IPS-NIHi7 (cell line): ENCODE results near the gene ISOC2.
"Not testable (repeated sequence)": the region's sequence is repeated elsewhere in the genome, so short reads cannot be mapped to it uniquely, and the experiment has no call there.

Experiments
- DNase-seq: peaks from one replicate; pipeline ENCODE4 v3.0.0; 2012; ENCODE audit warnings: mixed read lengths; ENCODE audit errors: extremely low spot score

ISOC2 gene

DNA sequence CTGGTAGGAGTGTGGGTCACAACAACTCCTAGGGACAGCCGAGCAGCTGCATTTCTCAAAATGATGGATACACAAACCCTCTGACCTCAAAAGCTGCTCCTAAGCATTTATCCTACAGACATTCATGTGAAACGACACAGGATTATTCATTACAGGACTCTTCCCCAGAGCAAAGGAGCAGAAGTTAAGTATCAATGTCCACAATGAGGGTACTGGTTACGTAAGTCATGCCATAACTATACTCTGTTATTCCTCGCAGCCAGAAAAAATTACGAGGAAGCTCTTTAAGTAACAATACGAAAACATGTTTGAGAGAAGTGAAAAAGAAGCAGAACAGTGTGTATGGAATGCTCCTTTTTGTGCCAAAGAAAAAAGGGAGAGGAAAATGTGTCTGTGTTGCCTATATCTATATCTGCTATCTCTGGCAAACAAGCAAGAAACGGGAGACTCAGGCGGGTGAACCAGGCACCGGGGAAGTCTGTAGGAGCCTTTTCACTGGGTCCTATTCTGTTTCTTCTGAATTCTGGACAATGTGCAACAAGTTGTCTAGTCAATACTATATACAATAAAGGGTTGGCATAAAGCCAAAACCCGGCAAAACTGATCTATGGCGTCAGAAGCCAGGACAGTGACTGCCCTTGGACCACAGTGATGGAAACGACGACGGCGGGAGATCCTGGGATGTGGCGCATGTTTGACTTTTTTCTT is 1.3 kb downstream of the ISOC2 start:
- DNase-seq: no peak

DNA sequence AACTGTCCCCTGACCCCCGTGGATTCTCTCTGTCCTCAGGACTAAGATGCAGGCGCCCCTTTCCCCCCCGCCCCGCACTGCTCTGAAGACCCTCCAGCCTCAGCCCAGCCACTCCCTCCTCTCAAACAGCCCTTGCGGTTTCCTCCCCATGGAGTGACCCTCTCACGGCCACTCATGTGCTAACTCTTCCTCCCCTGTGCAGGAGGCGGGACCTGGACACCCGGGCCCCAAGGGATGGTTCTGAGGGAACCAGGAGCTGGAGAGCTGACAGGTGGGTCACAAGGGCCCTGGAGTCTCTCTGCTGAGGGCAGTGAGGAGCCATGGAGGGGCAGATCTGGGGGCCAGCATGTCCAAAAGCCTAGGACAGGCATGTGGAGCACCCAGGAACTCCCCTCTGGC is 1.9 kb downstream of the ISOC2 start:
- DNase-seq: no peak

DNA sequence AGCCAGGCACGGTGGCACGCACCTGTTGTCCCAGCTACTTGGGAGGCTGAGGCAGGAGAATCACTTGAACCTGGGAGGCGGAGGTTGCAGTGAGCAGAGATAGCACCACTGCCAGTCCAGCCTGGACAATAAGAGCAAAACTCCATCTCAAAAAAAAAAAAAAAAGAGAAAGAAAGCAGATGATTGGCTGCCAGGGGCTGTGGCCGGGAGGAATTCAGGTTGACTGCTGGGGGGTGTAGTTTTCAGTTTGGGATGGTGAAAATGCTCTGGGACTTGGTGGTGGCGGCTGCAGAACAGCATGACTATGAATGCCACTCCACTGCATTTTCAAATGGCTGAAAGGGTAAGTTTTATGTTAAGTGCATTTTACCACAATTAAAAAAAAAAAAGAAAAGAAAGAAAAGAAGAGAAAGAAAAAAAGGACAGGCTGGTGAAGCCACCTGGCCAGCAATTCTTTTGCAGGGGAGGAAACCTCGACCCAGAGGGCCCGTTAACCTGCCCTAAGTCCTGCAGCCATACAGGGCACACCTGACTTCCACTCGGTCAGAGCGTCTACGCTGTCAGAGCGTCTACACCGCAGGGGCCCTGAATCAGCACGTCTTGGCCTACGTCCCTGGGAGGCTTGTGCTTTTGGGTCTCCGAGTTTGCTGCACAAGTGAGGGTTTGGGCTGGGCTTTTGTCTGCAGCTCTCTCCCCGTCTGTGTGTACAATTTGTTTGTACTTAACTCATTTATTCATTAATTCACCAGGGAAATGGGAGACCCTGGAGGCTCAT is 3.6 kb downstream of the ISOC2 start:
- no peak for DNase-seq

DNA sequence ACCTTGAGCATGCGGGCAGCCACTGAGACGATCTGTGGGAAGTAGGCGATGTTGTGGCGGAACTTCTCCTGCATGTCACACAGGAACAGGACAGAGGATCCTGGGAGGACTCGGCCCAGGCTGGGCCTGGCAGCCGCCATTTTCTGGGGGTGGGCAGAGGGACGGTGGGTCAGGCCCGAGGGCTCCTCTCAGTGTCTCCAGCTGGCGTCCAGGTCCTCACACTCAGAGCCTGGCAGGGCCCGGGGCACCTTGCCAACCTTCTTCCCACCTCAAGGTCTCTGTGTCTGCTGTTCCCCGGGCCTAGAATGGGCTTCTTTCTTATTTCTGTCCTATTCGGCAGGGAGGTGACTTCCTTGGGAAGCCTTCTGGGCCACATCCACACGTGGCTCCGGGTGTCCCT is 5.1 kb downstream of the ISOC2 start:
- DNase-seq: no peak

DNA sequence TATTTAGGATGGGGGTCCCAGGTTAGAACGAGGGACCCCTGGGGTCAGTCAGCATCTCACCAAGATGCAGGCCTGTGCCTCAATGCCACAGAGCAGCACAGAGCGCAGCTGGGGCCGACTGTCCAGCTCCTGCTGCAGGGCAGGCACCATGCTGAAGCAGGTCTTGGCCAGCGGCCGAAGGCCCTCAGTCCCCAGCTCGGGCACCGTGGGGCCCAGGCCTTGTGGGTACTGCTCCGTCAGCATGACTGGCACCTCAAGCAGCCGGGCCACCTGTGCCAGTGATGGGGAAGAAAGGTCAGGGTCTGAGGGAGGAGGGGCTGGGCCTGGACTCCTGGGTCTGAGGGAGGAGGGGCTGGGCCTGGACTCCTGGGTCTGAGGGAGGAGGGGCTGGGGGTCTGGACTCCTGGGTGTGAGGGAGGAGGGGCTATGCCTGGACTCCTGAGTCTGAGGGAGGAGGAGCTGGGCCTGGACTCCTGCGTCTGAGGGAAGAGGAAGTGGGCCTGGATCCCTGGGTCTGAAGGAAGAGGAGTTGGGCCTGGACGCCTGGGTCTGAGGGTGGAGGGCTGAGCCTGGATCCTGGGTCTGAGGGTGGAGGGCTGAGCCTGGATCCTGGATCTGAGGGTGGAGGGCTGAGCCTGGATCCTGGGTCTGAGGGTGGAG is 5.7 kb downstream of the ISOC2 start:
- DNase-seq: no peak

DNA sequence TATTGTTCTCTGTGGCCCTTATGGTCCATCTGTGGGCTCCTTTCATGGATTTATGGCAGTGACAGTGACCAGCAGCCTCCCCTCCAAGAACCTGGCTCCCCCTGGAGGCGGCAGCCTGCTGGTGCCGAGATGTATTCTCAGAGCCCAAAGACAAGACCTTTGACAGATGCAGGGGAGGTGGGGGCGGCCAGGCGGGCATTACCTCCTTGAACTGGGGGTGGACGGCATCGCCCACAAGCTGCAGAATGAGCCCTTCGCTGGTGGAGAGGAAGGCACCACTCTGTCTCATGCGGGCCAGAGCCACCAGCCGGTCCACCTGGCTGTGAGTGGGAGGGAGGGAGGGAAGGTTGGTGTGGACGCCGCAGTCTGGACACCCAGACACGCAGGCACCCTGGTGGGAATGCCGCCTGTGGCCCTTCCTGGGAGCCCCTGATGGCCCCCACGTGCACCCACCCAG is 6.6 kb downstream of the ISOC2 start:
- peak; percentile 67 for DNase-seq

DNA sequence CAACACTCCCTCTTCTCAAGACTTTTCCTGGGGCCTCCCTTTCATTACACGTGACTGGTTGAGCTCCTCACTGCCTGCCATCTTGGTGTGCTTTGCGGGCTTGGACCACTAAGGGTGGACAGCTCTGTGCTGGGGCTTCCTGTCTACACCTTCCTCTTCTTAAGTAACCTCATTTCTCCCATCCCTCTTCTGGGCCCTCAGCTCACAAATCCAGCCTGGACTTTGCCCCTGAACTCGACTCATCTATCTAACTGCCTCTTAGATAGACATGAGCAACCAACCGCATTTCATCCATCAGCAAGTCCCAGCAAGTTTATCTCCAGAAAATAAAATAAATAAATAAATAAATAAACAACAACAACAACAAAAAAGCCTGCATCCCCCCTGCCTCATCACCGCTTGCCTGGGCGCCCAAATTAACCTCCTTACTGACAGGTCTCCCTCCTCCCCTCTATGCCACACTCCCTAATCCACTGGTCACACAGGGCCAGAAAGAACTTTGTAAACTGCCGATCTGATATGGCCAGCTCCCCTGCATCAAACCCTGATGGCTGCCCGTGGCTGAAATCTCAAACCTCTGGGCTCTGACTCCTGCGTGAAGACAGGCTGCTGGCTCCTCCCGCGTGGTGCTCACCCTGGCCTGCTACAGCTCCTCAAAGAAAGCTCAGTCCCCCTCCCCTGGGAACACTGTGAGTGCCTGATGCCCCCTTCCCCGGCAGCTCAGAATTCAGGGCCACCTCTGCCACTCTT is 7.8 kb downstream of the ISOC2 start:
- no peak for DNase-seq

DNA sequence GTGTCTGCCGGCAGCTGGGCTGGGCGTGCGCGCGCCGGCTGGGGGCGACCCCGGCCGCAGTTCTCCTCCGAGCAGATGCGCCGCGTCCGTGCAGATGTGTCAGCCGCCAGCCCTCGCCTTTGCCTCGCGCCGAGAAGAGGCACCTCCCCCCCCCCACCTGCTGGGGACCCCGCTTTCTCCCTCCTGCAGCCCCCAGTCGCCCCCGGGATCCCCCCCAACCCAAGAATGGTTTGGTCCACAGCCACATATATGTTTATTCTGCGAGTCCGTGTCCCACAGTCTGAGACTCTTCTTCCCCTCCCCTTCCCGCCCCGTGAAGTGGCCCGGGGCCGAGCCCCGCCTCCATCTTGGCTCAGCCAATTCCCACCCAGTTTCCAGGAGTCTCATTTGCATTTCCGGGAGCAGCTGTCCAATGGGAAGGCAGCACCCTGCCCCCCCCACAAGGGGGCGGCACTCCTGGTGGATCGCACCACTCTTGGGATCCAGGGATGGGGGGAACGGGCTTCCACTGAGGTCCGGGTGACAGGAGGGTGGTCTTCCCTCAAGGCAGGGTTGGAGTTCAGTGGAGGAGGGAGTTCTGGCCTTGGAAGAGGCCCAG is 8.6 kb downstream of the ISOC2 start:
- peak; percentile 91 for DNase-seq

DNA sequence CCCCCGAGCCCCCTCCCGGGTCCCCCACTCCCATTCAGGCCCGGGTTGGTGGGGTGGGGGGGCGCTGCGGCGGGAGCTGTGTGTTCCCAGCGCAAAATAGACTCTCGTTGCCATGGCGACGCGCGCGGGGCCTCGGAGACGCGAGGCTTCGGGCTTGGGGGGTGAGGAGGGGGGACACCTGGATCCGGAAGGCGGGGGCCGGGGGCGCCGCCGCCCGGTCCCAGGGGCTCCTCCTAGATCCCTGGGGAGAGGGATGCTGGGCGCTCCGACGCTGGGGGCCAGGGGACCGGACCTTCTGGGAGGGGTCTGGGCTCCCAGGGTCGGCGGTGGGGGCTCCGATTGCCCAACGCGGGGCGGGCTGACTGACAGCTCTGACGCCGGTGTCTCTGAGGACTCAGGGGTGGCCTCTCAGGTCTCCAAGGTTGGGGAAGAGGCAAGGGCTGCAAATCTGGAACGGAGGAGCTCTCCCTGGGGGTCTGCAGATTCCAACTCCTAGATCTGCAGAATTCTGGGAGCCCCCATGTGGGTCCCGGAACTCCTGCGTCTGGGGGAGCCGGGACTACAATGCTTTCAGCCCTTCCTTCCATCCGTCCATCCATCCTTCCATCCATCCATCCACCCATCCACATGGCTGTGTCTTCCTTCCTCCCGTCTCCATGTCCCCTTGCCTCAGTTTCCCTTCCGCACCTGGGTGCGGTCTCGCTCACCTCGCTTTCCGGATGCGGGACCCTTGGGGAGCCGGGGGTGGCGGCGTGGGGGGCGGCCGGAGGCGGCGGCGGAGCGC is 9.3 kb downstream of the ISOC2 start:
- DNase-seq: no peak

DNA sequence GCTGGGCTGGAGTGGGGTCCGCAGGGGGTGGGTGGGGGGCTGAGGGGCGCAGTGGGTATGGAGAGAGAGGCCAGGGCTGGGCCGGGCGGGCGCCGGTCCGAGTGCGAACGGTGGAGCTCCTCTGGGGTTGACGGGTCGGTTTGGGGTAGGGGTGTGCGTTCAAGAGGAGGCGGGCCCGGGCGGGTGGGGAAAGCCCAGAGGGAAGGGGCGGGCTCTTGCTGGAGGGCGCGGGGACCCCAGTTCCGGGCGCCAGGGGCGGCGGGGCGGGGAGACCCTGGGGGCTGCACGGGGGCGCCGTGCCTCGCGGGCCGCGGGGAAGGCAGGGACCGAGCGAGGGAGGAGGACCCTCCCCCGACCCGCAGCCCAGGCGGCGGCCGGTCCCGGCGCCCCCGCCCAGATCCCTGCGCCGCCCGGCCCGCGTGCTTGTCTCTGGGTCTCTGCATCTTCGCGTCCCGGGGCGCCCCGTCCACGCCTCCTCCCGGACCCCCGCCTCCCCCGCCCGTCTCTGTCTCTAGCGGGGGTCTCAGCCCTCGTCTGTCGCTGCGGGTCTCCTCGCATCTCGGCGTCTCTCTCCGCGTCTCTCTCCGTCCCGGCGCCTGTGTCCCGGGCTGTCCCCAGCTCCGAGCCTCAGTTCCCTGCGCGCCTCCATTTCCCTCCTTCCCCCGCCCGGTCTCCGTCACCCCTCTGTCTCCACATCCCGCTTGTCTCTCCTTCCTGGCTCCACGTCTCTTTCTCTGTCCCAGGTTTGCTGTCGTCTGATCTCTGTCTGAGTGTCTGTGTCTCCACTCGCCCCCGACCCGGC is 10.1 kb downstream of the ISOC2 start:
- DNase-seq: no peak

DNA sequence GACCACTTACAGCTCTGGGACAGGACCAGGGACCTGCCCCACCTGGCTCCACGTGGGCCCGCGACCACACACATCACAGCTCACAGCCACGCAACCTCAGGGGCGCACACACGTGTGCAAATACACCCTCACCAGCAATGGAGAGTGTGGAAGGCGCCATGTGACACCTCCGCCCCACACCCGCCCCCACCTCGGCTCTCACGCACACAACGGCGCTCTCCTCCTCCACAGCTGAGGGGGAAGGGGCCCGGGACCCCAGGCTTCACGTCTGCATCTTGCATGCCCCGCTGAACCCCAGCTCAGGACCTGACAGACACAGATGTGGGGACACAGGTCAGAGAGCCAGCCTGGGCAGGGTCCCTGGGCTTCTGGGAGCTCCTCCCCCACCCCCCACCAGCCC is 12.0 kb downstream of the ISOC2 start:
- DNase-seq: no peak

DNA sequence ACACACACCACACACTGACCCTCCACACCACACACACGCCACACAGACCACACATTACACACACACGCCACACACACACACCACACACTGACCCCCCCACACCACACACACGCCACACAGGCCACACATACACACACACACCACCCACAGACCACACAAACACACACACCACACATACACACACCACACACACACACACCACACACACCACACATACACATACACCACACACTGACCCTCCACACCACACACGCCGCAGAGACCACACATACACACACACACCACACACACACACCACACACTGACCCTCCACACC is 13.3 kb downstream of the ISOC2 start:
- DNase-seq: not testable (repeated sequence)

DNA sequence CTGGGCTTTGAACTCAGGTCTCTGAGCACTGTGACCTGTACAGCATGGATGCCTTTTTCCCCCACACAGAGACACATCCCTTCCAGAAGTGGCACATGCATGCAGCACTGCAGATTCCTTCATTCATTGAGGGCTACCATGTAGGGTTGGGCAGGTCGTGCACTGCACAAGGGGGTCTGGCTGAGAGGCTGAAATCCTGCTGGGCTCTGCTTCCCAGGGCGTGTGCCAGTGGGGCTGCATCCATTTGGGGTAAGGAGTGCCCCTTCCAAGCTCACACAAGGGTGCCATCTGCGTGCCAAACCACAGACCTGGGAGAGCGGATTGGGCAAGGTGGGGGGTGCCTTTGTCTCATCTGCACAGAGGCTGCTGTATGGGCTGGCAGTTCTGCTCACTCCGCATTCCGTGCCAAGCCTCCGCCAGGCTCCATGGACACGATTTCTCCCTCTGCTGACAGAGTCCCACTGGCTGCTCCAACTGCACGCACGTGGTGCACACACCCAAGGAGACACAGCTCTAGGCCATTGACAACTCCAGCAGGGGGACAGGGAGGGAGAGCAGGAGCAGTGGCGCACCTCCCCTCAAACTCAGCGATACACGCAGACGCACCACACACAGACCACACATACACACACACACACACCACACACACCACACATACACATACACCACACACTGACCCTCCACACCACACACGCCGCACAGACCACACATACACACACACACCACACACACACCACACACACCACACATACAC is 13.8 kb downstream of the ISOC2 start:
- DNase-seq: no peak

DNA sequence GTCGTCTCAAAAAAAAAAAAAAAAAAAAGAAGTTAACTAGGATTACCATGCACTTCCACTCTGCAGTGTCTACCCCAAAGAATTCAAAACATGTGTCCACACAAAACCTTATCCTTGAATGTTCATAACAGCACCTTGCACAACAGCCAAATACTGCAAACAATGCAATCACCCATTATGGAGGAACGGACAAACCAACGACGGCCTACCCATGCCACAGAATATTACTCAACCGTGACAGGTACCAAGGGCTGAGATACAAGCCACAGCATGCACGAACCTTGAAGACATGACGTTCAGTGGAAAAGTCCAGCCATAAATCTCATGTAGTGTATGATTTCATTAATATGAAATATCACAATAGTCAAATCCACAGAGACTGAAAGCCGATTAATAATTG is 15.4 kb downstream of the ISOC2 start:
- no peak for DNase-seq

DNA sequence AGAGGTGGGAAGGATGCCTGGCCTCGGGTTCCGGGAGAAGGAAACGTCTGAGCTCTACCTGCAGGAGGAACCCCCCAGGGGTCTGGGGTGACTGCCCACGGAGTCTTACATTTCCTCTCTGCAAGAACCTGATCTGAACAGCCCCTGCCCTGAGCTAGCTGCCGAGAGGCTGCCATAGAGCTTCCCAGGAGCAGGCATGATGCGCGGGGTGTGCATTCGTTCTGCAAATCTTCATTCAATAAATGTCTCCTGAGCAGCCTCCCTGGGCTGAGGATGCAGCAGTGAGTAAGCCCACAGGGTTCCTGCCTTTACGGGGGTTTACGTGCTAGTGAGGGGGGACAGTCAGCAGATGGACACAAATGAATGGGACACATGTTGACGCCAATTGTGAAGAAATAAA is 16.8 kb downstream of the ISOC2 start:
- no peak for DNase-seq

DNA sequence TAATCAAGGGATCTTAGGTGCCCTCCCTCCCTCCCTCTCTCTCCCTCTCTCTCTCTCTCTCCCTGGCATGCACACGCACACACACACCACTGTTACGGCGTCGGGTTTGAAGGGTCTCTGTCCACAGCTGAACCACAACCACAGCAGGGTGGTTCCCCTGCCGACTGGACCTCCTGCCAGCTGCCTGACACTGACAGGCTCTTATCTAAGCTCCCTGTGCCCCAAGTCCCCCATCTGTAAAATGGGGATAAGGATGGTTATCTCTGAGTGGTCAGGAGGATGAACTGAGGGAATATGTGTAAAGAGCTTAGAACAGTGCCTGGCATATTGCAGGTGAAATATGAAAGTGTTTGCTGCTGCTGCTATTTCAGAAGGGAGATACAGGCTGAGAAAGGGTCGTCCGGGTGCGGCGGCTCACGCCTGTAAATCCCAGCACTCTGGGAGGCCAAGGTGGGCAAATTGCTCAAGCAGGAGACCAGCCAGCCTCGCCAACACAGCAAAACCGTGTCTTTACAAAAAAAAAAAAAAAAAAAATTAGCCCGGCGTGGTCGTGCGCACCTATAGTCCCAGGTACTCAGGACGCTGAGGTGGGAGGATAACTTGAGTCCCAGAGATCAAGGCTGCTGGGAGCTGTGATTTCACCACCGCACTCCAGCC is 17.5 kb downstream of the ISOC2 start:
- no peak for DNase-seq

DNA sequence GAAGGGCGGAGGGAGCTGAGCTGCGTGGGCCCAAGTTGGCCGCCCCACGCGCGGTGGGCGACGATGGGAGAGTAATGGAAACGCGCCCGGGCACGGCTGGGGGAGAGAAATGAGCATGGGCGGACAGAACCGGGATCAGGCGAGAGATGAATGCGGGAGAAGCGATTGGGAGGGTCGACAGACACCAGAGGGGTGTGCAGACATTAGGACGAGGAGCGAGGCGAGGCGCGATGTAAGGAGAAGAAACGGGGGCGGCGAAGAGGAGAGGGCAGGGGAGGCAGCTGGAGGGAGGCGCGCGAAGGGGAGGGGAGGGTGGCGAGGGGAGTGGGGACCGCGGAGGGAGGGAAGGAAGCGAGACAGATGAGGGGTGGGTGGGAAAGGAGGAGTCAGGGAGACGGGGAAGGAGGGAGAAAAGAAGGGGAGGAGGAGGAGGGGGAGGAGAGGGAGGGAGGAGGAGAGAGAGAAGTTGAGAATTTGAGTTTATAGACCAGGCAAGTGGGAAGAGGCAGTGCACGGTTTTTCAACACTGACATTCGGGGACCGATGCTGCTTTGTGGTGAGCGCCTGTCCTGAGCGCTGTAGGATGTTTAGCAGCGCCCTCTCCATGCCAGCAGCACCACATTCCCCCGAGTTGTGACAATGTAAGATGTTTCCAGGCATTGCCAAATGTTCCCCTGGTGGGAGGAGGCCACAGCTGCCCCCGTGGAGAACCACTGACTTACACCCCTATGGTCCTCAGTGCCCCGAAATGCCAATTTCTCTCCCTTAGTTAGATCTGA is 18.2 kb downstream of the ISOC2 start, which contains the start of gene SHISA7:
SHISA7 (minus strand) TSS at position 256 of the 779 bp plus-strand sequence. CDS start 437 bp downstream, outside the sequence.
- no peak for DNase-seq

DNA sequence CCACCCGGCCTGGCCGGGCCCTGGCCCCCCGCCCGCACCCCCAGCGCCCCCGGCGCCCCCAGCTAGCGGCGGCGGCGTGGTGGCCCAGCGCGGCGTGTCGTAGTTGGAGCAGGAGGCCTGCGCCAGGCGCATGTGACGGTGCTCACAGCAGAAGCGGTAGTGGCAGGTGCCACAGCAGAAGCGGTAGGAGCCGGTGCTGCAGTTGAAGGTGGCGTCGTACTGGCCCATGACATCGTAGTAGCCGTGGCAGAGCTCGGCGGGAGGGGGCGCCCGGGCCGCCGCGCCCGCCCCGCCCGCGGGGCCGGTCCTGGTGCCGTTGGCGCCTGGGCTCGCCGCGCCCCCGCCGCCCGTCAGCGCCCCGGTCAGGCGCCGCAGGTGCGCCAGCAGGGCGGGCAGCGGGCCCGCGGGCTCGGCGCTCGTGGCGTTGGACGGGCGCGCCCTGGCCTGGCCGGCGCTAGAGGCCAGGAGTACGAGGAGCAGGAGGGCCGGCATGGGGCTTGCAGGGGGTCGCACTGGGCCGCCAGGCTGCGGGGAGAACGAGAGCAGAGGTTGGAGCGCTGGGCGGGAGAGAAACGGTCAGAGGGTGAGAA is 19.0 kb downstream of the ISOC2 start:
- DNase-seq: no peak
